ENCODE results near the gene TMEM115. TPM values are rescaled to one million over a fixed set of nuclear protein-coding genes. Genes with fewer than 3 reads are reported as not detected.

Gene TMEM115
- total and polyA plus RNA-seq, 2 of the 4 experiments (the other 2 are of a cell fraction) = 35.3 to 47.3 TPM

GRCh38 chr3:50369012-50369670 is 9.8 kb upstream of the TMEM115 start:
- ATAC-seq (ENCODE audit: low read depth) (no peak), DNase-seq (no peak)
- Histone ChIP-seq H3K27ac (ENCODE audit: insufficient read depth, low read length) (no peak overlapping the region), H2AFZ (replicated peaks; ENCODE audit: low read length, poor library complexity) (no peak overlapping the region), H3K18ac (ENCODE audit: low read depth, low read length) (no peak overlapping the region), H3K4ac (ENCODE audit: low read depth, low read length) (no peak overlapping the region), H3K4me3 (ENCODE audit: insufficient read depth, low read depth, low read length) (no peak overlapping the region), H3K56ac (ENCODE audit: extremely low read depth, insufficient read depth, low read length) (no peak overlapping the region), H3K9me1 (ENCODE audit: insufficient read depth, low read length) (0 out of 2 replicates have a peak, but pooled peaks cover 3% of the 10 kb centered on the region), H4K5ac (ENCODE audit: low read depth, low read length) (no peak overlapping the region), H3K79me1 (ENCODE audit: low read depth in 1 of 2, low read length in 2 of 2) (no peaks in the 10 kb centered on the region), H3K36me3 (ENCODE audit: control insufficient read depth, insufficient read depth, low read length) (no peaks in the 10 kb centered on the region), H3K9me3 (ENCODE audit: control insufficient read depth, insufficient read depth, low read length) (no peaks in the 10 kb centered on the region), H4K20me1 (ENCODE audit: insufficient read depth, low read length) (no peaks in the 10 kb centered on the region), H2AK9ac (replicated peaks; ENCODE audit: low read depth, low read length, poor library complexity) (no peak overlapping the region), H3K4me1 (ENCODE audit: control insufficient read depth, insufficient read depth, low read length) (peaks cover 3% of the 10 kb centered on the region; the same call in 1 of the 2 replicates), H2AK5ac (ENCODE audit: low read depth, low read length) (no peak overlapping the region), H2BK20ac (ENCODE audit: low read depth, low read length) (no peak overlapping the region), H4K8ac (ENCODE audit: low read depth in 2 of 2, low read length in 2 of 2) (no peak overlapping the region), H3K4me2 (ENCODE audit: low read depth, low read length) (no peak overlapping the region), H2BK5ac (ENCODE audit: low read depth, low read length, poor library complexity, severe bottlenecking) (no peak overlapping the region), H3K14ac (replicated peaks; ENCODE audit: low read depth, low read length) (no peak overlapping the region), H2BK15ac (ENCODE audit: low read depth, low read length) (no peak overlapping the region), H4K91ac (ENCODE audit: insufficient read depth, low read depth, low read length) (no peak overlapping the region), H3K9ac (ENCODE audit: low read depth, low read length) (no peak overlapping the region), H2BK120ac (ENCODE audit: low read depth, low read length) (no peak overlapping the region), H3K23ac (ENCODE audit: low read depth, low read length) (no peak overlapping the region), H3K27me3 (ENCODE audit: control insufficient read depth, insufficient read depth, low read length) (peaks cover 62% of the 10 kb centered on the region)
- BruUV-seq (replicated peaks) = no TSS peak
- ChIA-PET CTCF (no interaction called here), POLR2A (ENCODE audit: unreplicated experiment) (no interaction called here)
- intact Hi-C loops (cut with micrococcal nuclease) = no loop called here
- no peak for TF ChIP-seq RAD21 (IDR thresholded peaks at IDR 0.05; ENCODE audit: low read length)
- no peak for TF ChIP-seq MAZ (IDR thresholded peaks at IDR 0.05; ENCODE audit: borderline replicate concordance, low read depth, low read length)
- TF ChIP-seq RCOR1 (IDR thresholded peaks at IDR 0.05; ENCODE audit: insufficient replicate concordance, low read length) = no peak
- TF ChIP-seq CTCF (conservative IDR thresholded peaks at IDR 0.05; ENCODE audit: low read depth, low read length) = no peak
- TF ChIP-seq MAFK (IDR thresholded peaks at IDR 0.05; ENCODE audit: low read depth, low read length) = no peak
- no peak for TF ChIP-seq ELK1 (IDR thresholded peaks at IDR 0.05; ENCODE audit: borderline replicate concordance, low read depth, low read length)
- TF ChIP-seq RFX5 (IDR thresholded peaks at IDR 0.05; ENCODE audit: low read depth, low read length) = no peak
- TF ChIP-seq SMC3 (IDR thresholded peaks at IDR 0.05; ENCODE audit: low read depth, low read length) = no peak
- no peak for TF ChIP-seq MXI1 (IDR thresholded peaks at IDR 0.05; ENCODE audit: borderline replicate concordance, low read depth, low read length)
- 74% methylated on average over 4 of the region's 9 CpGs; no CpG with 5 or more reads in 1 of the 2 experiments for WGBS, 2 experiments (ENCODE audit: extremely low coverage in 2 of 2, insufficient read length in 1 of 2)
- in situ Hi-C loops (cut with MboI; ENCODE audit: low sequenced_read_pairs) = no loop called here
- dilution Hi-C loops (cut with HindIII; ENCODE audit: low sequenced_read_pairs, unreplicated experiment) = no loop called here
